SIG-M5 treated with dmso at 0.1 percent for 504 hours (cell line): Measurements from ENCODE around the gene SPTBN4.
"Not testable (repeated sequence)": the region's sequence is repeated elsewhere in the genome, so short reads cannot be mapped to it uniquely, and the experiment has no call there.

Experiments used
- DNase-seq: peaks from one replicate; lab custom pipeline; 2025; ENCODE audit not compliant: unreplicated experiment; lab: John Stamatoyannopoulos, UW

SPTBN4 gene

DNA sequence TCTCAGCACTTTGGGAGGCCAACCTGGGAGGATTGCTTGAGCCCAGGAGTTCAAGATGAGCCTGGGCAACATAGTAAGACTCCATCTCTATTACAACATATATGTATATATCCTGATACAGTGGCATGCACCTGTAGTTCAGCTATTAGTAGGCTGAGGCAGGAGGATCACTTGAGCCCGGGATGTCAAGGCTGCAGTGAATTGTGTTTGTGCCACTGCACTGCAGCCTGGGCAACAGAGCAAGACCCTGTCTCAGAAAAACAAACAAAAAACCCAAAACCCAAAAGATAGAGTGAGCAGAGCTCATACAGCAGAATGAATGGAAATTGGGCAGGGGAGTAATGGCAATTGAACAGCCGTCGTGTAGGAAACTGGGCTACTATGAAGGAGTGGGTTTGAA, 92.6 kb downstream of the SPTBN4 start:
- DNase-seq: no peak

DNA sequence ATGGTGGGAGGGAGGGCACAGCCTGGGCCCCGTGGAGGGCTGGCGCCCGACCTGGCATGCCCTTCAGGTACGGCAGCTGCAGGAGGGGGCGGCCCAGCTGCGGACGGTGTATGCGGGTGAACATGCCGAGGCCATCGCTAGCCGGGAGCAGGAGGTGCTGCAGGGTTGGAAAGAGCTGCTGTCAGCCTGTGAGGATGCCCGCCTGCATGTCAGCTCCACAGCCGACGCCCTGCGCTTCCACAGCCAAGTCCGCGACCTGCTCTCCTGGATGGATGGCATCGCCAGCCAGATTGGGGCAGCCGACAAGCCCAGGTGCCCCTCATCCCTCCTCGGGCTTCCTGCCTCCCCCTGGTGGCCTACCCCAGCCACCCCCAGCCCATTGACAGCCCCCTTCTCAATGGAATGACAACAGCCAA, 93.3 kb downstream of the SPTBN4 start:
- DNase-seq: no peak

DNA sequence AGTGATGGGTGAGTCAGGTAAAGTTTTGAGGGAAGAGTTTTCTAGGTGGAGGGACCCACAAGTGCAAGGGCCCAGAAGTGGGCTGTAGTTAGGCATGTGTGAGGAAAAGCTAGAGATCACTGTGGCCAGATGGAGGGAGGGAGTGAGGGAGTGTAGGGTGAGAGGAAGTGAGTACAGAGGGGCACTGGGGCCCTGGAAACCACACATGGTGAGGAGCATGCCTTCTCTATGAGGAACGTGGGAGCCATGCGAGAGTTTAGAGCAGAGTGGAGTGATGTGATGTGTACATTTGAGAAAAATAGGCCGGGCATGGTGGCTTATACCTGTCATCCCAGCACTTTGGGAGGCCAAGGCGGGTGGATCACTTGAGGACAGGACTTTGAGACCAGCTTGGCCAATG, 95.1 kb downstream of the SPTBN4 start:
- peak; percentile 32 for DNase-seq

DNA sequence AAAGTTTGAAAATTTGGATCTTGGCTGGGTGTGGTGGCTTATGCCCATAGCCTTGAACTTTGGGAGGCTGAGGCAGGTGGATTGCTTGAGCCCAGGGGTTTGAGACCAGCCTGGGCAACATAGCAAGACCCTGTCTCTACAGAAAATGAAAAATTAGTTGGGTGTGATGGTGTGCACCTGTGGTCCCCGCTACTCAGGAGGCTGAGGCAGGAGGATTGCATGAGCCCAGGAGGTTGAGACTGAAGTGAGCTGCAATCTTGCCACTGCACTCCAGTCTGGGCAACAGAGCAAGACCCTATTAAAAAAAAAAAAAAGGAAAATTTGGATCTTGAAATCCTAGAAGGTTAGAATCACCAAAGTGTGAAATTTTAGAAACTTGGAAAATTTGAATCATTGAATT, 97.7 kb downstream of the SPTBN4 start:
- not testable (repeated sequence) for DNase-seq

DNA sequence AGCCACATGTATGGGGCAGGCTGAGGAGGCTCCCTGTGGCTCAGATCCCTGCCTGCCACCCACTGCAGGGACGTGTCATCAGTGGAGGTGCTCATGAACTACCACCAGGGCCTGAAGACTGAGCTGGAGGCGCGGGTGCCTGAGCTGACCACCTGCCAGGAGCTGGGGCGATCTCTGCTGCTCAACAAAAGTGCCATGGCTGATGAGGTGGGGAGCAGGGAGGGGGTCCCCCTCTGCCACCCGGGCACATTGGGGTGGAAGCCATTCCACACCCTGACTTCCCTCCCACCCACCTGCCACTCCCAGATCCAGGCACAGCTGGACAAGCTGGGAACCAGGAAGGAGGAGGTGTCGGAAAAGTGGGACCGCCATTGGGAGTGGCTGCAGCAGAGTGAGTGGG, 98.6 kb downstream of the SPTBN4 start:
- no peak for DNase-seq

DNA sequence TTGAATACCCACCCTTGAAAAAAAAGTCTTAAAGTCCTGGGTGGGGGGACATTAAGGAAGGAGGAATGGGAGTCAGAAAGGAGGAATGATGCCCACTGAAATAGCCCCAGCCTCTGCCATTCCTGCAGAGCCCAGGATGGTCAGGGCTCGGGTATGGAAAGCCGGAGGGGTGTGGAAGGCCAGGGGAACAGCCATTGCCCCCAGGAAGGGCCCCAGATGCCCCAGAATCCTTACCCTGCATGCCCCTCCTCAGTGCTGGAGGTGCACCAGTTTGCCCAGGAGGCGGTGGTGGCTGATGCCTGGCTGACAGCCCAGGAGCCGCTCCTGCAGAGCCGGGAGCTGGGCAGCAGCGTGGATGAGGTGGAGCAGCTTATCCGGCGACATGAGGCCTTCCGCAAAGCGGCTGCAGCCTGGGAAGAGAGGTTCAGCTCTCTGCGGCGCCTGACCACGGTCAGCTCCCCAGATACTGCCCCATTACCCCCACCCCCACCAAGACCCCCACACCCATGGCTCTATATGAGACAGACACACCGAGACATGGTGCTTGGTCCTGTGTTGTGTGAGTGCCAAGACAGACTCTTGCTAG, 99.2 kb downstream of the SPTBN4 start:
- DNase-seq: no peak

DNA sequence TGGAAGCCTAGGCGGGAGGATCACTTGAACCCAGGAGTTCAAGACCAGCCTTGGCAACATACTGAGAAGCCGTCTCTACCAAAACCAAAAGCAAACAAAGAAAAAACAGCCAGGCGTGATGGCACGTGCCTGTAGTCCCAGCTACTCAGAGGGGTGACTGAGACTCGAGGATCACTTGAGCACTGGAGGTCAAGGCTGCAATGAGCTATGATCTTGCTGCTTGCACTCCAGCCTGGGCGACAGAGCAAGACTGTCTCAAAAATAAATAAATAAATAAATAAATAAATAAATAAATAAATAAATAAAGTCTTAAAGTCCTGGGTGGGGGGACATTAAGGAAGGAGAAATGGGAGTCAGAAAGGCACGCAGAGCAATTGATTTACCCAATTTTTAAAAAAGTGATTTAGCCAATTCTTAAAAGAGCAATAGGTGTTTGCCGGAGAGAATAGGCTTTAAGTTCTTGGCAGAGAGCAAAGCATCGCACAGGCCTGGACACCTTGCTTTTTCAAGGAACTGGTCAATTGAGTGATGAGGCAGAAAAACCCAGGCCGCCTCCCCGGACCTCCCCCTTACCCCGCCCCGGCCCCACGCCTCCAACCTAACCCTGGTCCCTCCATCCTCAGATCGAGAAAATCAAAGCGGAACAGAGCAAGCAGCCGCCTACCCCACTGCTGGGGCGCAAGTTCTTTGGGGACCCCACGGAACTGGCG, 100.4 kb downstream of the SPTBN4 start:
- no peak for DNase-seq

DNA sequence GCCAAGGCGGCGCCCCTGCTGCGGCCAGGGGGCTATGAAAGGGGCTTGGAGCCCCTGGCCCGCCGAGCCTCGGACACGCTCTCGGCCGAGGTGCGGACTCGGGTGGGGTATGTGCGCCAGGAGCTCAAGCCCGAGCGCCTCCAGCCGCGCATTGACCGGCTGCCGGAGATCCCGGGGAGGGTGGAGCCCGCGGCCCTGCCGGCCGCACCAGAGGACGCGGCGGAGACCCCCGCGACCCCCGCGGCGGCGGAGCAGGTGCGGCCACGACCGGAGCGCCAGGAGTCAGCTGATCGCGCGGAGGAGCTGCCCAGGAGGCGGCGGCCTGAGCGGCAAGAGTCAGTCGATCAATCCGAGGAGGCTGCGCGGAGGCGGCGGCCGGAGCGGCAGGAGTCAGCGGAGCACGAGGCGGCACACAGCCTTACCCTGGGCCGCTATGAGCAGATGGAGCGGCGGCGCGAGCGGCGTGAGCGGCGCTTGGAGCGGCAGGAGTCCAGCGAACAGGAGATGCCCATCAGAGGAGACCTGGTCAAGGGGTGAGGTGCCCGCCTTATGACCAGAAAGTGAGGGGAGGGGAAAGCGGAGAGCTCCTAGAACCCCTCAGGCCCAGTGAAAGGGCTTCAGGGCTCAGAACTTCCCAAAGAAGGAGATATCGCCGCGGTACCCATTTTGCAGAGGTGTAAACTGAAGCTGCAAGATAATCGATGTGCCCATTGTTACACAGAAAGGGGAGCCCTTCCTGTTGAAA, 101.1 kb downstream of the SPTBN4 start:
- DNase-seq: no peak

DNA sequence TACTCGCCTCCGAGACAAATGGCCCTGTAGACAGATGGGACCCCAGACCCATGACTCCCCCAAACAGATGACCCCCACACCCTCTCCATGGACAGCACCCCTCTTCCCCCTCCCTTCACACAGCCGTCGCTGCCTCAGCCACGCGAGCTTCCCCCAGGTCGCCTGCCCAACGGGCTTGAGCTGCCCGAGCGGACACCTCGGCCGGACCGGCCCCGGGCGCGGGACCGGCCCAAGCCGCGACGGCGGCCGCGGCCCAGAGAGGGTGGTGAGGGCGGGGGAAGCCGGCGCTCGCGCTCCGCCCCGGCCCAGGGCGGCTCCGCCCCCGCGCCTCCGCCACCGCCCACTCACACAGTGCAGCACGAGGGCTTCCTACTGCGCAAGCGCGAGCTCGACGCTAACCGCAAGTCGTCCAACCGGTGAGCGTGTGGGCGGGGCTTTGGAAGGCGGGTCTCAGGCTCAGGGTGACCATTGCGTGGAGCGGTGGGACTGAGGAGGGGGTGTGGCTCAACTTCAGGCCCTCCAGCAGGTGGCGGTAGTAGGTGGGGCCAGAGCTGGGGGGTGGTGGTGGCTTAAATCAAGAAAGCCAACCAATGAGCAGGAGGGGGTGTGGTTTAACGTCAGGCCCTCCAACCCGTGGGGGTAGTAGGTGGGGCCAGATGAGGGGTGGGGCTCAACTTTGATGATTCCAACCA, 103.7 kb downstream of the SPTBN4 start:
- DNase-seq: peak; percentile 98

DNA sequence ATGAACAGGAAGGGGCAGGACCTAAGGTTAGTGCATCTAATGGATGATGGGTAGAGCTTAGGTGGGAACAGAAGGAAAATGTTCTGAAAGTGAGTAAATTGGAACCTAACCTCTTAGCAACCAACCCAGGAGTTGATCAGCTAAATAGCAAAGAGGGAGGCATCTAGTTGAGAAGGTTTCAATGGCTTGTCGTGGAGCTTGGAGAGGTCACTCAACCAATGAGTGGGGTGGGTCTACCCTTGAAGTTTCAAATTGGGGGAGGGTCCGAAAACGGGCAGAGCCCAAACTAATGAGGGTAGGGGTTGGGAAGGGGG, 104.2 kb downstream of the SPTBN4 start:
- no peak for DNase-seq

DNA sequence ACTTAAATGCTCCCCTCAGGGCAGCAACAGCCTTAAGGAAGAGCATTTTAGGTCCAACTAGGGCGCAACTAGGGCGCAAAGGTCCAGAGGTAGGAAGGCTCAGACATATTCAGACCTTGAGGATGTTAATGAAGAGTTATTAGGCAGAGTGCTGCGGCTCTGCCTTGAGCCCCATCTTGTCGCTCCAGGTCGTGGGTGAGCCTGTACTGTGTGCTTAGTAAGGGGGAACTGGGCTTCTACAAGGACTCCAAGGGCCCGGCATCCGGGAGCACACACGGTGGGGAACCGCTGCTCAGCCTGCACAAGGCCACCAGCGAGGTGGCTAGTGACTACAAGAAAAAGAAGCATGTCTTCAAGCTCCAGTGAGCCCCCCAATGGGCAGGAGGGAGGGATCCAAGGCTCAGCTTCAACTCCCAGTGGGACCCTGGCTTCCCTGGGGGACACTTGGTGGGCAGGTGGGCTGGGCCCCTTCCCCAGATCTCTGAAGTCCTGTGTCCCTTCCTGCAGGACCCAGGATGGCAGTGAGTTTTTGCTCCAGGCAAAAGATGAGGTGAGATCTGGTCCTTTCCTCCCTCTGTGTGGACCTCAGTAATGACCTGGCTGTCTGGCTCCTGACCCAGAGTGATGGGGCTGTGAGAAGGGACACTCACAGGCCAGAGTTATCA, 105.2 kb downstream of the SPTBN4 start:
- no peak for DNase-seq

DNA sequence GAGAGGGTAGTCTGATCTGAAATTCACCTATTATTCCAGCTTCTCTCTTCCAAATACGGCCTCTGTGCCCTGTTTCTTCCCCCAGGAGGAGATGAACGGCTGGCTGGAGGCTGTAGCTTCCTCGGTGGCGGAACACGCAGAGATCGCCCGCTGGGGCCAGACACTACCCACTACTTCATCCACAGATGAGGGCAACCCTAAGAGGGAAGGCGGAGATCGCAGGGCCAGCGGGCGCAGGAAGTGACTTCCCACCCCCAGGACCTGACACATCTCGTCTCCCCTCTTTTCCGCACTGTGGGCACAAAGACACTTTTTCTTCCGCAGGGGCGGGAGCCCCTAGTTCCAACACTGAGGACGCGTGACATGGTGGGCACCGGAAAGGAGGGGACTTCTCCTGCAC, 108.5 kb downstream of the SPTBN4 start:
- no peak for DNase-seq

DNA sequence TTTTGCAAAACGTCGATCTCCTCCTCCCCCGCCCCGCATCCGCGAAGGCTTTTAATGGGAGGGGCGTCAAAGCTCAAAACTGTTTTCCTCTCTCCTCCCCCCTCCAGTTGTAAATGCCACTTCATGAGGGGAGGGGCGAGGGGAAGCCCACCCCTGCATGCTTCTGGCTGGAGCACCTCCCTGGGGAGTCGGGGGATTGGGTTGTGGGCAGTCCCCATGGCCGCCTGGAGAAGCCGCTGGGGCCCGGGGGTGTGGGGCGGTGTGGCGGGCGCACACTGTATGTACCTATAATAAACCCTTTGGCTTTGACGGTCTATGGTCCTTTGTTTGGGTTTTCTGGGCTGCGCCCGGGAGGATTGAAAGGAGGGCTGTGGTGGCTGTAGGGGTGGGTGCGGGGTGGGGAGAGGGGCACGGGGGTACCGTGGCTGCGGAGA, 109.4 kb downstream of the SPTBN4 start:
- DNase-seq: no peak

DNA sequence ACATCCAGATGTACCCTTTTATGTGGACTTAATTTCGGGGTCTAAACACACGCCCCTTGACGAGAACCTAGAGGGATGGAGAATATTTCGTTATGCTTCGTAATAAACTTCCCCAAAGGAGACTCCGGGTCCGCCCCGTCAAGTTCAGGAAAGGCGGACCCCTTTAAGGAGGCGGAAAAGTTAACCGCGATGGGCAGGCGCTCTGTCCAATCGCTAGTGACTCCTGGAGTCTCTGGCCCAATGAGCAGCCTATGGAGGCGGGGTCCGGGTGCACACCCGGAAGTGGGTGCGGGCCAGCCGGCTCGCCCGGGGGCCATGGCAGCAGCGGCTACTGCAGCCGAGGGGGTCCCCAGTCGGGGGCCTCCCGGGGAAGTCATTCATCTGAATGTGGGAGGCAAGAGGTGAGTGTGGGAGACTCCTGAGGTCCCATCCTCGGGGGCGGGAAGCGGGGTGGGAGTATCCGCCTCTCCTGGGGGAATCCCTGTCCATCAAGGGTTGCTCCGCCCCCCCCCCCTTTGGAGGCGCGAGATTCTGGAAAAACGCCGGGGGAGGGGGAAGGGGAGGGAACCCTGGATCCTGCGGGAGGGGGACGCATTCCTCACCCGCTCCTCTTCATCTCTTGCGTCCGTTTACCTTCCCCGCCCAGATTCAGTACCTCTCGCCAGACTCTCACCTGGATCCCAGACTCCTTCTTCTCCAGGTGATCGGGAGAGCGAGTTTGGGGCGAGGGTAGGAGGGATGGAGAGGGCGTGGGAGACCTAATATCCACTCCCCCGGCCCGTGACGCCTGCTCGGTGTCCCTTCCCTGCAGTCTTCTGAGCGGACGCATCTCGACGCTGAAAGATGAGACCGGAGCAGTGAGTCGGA, 110.0 kb downstream of the SPTBN4 start, which contains the start of gene SHKBP1:
Gene SHKBP1 (plus strand): TSS at position 289 of the 867 bp plus-strand sequence. CDS start 27 bp downstream, at position 316.
- peak; percentile 93 for DNase-seq

DNA sequence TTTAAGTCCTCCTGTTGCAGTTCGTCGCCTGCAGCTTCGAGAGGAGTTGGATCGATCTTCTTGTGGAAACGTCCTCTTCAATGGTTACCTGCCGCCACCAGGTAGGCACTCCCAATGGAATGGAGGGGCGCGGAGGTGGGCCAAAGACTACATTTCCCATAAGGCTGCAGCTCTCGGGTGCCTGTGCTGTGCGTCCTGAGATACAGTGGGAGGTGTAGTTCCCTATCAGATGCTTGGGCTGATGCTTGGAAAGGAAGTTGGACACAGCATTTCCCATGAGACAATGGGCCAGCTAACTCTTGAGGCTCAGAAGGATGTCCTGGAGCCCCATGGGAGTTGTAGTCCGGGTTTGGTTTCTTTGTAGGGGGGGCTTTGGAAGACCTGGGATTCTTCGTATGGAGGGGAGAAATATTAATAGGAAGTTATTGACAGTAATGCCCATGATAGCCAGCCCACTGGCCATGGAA, 111.7 kb downstream of the SPTBN4 start:
- DNase-seq: peak; percentile 68

DNA sequence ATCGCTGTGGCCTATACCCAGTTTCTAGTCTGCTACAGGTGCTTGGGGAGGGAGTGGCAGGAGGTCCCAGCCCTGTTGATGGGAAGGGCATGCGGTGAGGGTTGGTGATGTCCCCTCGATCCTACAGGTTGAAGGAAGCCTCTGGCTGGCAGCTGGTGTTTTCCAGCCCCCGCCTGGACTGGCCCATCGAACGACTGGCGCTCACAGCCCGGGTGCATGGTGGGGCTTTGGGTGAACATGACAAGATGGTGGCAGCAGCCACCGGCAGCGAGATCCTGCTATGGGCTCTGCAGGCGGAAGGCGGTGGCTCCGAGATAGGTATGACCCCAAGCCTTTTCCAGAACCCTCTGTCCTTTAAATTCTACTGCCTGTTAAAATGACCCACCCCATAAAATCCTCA, 113.8 kb downstream of the SPTBN4 start:
- no peak for DNase-seq

DNA sequence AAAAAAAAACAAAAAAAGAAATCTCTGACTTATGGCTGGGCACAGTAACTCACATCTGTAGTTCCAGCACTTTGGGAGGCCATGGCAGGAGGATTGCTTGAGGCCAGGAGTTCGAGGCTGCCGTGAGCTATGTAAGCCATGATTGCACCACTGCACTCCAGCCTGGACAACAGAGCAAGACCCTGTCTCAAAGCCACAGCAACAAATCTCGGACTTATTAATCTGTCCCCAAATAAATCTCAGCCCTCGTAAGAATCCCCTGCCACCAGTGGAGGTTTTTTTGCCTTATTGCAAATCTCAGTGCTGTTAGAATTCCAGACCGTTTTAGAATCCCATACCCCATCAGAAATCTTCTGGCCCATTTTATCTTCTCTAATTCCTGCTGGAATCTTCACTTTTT, 114.7 kb downstream of the SPTBN4 start:
- no peak for DNase-seq

DNA sequence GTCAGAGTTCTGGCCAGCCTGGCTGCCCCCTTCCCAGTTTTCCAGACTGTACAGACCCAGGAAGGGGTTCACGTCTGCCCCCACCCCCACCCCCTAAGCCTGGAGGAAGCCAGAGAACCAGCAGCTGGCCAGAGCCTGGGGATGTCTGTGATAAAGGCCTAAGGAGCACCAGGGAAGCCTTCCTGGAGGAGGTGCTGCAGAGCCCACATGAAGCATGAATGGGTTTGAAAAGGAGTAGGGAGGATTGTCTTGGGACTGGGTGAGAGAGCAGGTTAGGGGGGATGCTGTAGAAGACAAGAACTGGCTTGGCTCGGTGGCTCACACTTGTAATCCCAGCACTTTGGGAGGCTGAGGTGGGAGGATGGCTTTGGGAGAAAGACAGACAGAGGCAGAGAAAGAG, 115.7 kb downstream of the SPTBN4 start:
- no peak for DNase-seq

DNA sequence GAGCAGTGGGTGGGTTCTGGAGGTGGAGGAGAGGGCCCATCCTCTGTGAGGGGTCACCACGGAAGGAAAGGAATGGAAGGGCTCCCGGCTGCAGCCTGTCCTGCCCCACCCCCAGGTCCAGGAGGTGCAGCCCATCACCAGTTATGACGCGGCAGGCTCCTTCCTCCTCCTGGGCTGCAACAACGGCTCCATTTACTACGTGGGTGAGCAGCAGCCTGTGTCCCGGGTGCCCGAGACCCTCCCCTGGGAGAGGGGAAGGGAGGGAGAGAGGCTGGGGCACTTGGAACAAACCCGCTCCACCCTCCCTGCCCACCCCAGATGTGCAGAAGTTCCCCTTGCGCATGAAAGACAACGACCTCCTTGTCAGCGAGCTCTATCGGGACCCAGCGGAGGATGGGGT, 116.5 kb downstream of the SPTBN4 start:
- DNase-seq: no peak

DNA sequence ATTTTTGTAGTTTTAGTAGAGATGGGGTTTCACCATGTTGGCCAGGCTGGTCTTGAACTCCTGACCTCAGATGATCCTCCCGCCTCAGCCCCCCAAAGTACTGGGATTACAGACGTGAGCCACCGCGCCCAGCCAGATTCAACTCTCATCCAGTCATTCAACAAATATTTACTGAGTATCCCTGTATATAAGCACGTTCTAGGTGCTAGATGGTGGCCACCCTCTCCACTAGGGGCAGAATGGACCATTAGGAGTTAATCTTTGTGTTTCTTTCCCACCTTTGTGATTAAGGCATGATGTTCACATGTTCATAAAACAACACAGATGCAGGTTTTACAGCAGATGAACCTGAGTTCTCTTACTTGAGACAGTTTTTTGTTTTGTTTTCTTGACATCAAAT, 117.2 kb downstream of the SPTBN4 start:
- no peak for DNase-seq
